Thyroid gland (tissue), 4 donors: ENCODE results near the gene PSORS1C1.

Source experiments
- POLR2A ChIP-seq, 2 donors: fragments of 450-650 bp; IDR thresholded peaks; one replicate each; pipeline ENCODE4 v1.6.1; 2017; ENCODE audit warnings: antibody characterized with exemption in 2 of 2, mild to moderate bottlenecking in 2 of 2, moderate library complexity in 1 of 2
- TF ChIP-seq, protein P1 (sequence below), 6 experiments: fragments of 200-600 bp in 3 of 6; fragments of 450-650 bp in 3 of 6; sonication (generic) in 3 of 6; IDR thresholded peaks; one replicate each; pipeline ENCODE4 v1.5.1; 2016 to 2019; ENCODE audit warnings: antibody characterized with exemption in 6 of 6, mild to moderate bottlenecking in 2 of 6, inconsistent platforms in 1 of 6, moderate library complexity in 1 of 6

DNA sequence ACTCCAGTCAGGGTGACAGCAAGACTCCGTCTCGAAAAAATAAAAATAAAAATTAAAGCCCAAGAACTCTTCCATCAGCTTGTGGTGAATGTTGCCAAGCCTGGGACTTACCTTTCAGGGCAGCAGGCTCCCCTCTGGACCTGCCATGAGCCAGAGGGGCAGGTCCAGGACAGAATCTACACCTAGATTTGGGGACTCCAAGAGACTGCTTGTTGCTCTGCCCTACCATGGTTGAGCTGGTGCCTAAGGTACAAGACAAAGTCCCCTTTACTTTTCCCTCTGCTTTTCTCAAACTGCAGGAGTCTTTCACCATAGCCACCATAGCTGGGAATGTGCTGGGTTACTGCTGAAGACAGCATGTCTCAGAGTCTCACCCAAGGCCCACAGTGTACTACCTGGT, 11.5 kb upstream of the PSORS1C1 start:
- TF ChIP-seq, protein P1, sequence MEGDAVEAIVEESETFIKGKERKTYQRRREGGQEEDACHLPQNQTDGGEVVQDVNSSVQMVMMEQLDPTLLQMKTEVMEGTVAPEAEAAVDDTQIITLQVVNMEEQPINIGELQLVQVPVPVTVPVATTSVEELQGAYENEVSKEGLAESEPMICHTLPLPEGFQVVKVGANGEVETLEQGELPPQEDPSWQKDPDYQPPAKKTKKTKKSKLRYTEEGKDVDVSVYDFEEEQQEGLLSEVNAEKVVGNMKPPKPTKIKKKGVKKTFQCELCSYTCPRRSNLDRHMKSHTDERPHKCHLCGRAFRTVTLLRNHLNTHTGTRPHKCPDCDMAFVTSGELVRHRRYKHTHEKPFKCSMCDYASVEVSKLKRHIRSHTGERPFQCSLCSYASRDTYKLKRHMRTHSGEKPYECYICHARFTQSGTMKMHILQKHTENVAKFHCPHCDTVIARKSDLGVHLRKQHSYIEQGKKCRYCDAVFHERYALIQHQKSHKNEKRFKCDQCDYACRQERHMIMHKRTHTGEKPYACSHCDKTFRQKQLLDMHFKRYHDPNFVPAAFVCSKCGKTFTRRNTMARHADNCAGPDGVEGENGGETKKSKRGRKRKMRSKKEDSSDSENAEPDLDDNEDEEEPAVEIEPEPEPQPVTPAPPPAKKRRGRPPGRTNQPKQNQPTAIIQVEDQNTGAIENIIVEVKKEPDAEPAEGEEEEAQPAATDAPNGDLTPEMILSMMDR (IDR thresholded peaks at IDR 0.05), result no peak
- TF ChIP-seq POLR2A (IDR thresholded peaks at IDR 0.05), result no peak
